ENCODE measurements around the gene ADPGK. TPM values are rescaled to one million over a fixed set of nuclear protein-coding genes. Genes with fewer than 3 reads are reported as not detected.

ADPGK gene
- total and polyA plus RNA-seq, 8 donors, result 11.9 to 338 (median 69.7) TPM

GRCh38 chr15:72749700-72750099 lies 33.9 kb downstream of the ADPGK start:
- intact Hi-C loops (cut with DNase I; ENCODE audit: low total_unique reads), result no loop called here

DNA sequence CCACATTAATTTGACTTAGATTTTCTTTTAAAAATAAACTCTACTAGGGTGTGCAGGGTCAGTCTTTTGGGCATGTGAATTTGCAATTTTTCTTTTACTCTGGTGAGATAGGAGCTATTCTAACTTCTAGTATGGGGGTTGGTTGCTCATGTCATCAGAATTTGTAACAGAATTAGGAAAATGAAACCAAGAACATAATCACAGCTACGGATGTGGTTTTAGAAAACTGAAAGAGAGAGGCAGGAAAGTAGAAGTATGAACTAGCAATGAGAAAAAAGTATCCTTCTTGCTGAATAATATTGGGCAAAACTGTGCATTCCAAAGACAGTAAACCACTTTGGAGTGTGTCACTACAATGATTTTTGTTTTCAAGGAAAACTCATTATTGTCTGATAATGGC lies 43.3 kb downstream of the ADPGK start:
- H3K27ac ChIP-seq, result peak overlapping the region in 1 of 5 donors; percentile 0
- no peak for DNase-seq
- peaks cover 32 to 68% (median 58%) of the 10 kb centered on the region in 4 donors for H3K36me3 ChIP-seq
- WGBS, 5 donors, result 46 to 85% (median 71%) methylated on average over 1 of the region's 1 CpG
- TF ChIP-seq EP300 (IDR thresholded peaks at IDR 0.05) (no peak), POLR2A (IDR thresholded peaks at IDR 0.05) (no peak), POLR2AphosphoS5 (IDR thresholded peaks at IDR 0.05) (no peak), CTCF (IDR thresholded peaks at IDR 0.05) (no peak)
- intact Hi-C loops (cut with DNase I; ENCODE audit: low total_unique reads), result no loop called here
- H3K4me1 ChIP-seq, result peaks cover 0 to 10% (median 0%) of the 10 kb centered on the region in 4 donors
- H3K27me3 ChIP-seq, result no peaks in the 10 kb centered on the region
- no peak overlapping the region for H3K4me3 ChIP-seq
- H3K9me3 ChIP-seq, result no peaks in the 10 kb centered on the region

More at GRCh38 chr15:72749700-72750099, 33.9 kb downstream of the ADPGK start:
- 92 to 100% (median 95%) methylated on average over 2 of the region's 2 CpGs for WGBS, 5 donors
- Histone ChIP-seq H3K27ac (no peak overlapping the region), H3K27me3 (no peaks in the 10 kb centered on the region), H3K9me3 (no peaks in the 10 kb centered on the region), H3K4me1 (peaks cover 0 to 15% (median 4%) of the 10 kb centered on the region in 4 donors), H3K4me3 (no peak overlapping the region), H3K36me3 (peaks cover 18 to 60% (median 56%) of the 10 kb centered on the region in 4 donors)
- TF ChIP-seq EP300 (IDR thresholded peaks at IDR 0.05), result no peak
- TF ChIP-seq CTCF (IDR thresholded peaks at IDR 0.05), result no peak
- TF ChIP-seq POLR2AphosphoS5 (IDR thresholded peaks at IDR 0.05), result no peak
- no peak for TF ChIP-seq POLR2A (IDR thresholded peaks at IDR 0.05)
- DNase-seq, result no peak

DNA sequence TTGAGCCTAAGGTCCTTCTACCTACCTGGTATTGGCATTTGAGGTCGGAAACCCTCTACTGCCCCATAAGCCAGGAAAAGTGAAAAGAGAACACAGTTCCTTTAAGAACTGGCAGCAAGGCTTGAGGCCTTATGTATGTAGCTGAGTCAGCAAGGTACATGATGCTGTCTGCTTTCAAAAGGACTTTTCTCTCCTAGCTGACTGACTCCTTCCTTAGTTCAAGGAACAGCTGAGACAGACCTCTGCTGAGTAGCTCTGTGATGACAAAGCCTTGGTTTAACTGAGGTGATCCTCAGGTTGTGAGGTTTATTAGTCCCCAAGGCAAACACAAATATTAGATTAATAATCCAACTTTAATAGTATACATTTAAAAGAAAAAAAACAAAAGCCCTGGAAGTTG lies 45.8 kb downstream of the ADPGK start:
- intact Hi-C loops (cut with DNase I; ENCODE audit: low total_unique reads), result no loop called here
- Histone ChIP-seq H3K27me3 (no peaks in the 10 kb centered on the region), H3K4me1 (peaks cover 0 to 10% (median 0%) of the 10 kb centered on the region in 4 donors), H3K27ac (no peak overlapping the region), H3K4me3 (no peak overlapping the region), H3K9me3 (no peaks in the 10 kb centered on the region), H3K36me3 (peaks cover 32 to 88% (median 77%) of the 10 kb centered on the region in 4 donors)
- 93 to 100% (median 94%) methylated on average over 1 of the region's 1 CpG for WGBS, 5 donors
- TF ChIP-seq POLR2AphosphoS5 (IDR thresholded peaks at IDR 0.05) (no peak), POLR2A (IDR thresholded peaks at IDR 0.05) (no peak), EP300 (IDR thresholded peaks at IDR 0.05) (no peak), CTCF (IDR thresholded peaks at IDR 0.05) (no peak)
- no peak for DNase-seq

DNA sequence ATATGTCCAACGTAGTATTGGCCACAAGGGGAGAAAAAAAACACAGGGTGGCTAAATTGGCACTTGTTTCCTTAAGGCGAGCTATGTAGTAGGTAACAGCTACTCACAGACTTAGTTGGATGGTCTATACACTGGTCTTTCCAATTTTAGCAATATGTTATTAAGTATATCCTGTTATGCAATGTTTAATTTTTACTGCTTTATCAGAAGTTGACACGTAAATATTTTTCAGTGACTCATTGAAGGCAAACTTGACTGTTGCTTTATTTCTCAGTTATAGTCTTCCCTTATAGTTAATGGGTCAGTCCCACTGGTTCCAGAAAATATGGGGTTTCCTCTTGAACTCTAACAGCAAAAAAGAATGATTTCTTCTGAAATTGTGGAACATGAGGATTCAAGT lies 46.5 kb downstream of the ADPGK start:
- no peak for DNase-seq
- Histone ChIP-seq H3K27me3 (no peaks in the 10 kb centered on the region), H3K4me1 (peaks cover 0 to 10% (median 0%) of the 10 kb centered on the region in 4 donors), H3K27ac (no peak overlapping the region), H3K4me3 (no peak overlapping the region), H3K36me3 (peaks cover 35 to 90% (median 83%) of the 10 kb centered on the region in 4 donors), H3K9me3 (no peaks in the 10 kb centered on the region)
- TF ChIP-seq POLR2AphosphoS5 (IDR thresholded peaks at IDR 0.05) (no peak), EP300 (IDR thresholded peaks at IDR 0.05) (no peak), POLR2A (IDR thresholded peaks at IDR 0.05) (no peak), CTCF (IDR thresholded peaks at IDR 0.05) (no peak)
- intact Hi-C loops (cut with DNase I; ENCODE audit: low total_unique reads), result no loop called here
- WGBS, 5 donors, result 74 to 83% (median 78%) methylated on average over 3 of the region's 3 CpGs
